Inflammatory macrophage (primary cell): ENCODE measurements around the gene ROBO1.

Experiments
- DNase-seq, 2 donors: peaks; one replicate each; pipeline ENCODE4 v3.0.0-alpha.2; 2020 to 2022

Gene ROBO1

DNA sequence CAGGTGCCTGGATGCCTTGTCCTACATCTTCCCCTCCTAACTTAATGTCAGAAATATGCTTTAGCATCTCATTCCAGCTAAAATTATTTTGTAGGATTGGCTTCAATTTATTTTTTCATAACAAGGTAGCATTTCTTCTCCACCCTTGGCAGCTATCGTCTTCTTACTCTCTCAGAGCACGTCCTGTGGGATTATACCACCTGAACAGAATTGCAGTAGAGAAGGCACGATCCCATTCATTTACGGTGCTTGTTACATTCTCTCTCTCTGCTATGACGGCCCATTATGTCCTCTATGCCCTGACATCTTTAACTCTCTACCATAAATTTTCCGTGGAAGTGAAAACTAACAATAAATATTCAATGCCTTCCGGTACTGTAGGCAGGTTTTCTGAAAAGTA is 103.3 kb downstream of the ROBO1 start:
- DNase-seq = no peak

DNA sequence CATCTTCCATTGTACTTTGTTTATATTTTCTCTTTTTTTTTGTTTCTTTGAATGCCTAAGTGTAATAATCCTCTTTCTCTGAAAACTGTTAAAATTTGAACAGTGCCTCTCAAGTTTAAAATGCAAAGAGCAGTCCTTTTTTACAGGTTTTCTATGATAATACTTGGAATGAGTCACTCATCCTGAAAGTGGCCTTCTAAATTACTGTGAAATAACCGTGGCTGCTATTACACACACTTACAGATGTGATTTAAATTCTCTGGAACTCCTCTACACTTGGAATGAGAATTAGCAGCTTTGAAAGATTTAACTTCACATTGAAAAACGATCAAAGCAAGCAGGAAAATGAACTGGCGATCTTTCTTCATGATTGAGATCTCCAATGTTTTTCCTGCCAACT is 105.9 kb downstream of the ROBO1 start:
- DNase-seq = no peak

DNA sequence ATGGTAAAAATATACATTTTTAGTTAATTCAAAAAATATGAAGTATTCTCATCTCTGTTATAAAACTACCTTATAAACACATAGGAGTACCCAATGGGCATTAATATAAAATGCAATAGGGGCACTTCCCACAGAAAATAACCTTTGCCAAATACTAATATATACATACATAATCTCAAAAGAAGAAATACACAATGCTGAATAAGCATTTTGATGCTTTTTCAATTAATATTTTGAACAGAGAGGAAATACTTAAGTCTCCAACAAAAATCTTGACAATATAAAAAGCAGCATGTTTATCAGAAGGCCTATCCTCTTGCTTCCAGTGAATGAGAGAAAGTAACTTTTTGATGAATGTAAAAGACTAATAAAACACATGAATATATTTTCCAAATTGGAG is 110.7 kb downstream of the ROBO1 start:
- DNase-seq = no peak

DNA sequence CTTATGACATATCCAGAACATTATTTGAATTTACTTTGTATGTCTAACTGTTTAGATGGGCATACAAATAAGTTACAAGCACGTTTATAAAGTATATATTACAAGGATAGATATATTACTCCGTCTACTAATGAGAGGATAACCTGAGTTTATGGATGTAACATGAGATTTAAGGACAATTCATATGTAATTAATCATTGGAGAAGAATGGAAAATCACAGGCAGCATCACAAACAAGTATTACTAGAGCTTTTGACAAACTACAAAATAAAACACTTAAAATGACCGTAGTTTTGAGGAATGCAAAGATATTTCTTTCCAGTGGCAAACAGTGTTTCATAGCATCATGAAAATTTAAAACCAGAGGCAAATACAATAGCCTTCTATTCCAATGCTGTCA is 113.8 kb downstream of the ROBO1 start:
- DNase-seq = no peak

DNA sequence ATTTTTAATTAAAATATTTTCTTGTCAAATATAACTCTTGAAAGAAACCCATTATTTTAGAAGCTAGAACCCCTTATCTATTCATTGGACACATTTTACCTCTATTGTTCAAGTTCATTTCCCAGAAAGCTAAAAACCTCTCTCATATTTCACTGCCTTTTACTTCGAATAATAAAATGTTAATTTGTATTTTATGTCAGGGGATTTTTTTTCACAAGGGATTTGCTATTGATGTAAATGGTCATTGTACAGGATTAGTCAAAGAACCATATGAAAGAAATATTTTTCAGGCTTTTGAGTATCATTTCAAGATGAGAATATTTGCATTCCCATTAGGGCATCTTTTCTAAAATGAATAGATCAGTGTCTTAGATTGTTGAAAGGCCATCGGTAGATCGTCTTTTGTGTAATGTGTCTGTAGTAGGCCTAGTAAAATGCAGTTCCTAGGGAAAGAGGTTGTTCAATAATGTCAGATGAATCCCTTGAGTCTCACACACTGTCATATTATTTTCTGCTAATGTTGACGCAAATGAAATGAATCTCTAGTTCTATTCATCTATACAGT is 114.5 kb downstream of the ROBO1 start:
- DNase-seq = no peak

DNA sequence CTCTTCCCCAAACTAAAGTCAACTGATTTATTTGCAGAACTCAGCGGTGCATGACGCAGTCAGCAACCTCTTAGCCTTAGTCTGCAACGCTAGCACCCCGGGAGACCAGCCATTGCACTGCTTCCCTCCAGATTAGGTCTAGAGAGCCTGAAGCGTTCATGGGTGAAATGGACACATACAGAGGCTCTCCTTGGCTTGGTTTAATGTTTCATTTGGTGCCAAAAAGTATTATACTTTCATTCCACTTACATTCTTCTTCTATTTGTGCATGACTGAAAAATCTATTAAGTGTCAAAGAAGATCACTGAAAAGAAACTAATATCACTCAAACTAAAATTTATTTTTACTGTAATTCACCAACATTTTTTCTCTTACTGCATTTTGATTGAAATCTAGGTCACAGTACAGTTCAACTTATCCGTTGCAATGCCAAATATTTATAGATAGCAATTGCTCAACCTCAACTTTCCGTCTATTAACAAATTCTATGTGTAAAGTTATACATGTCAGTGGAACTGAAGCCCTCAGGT is 116.2 kb downstream of the ROBO1 start:
- no peak for DNase-seq

DNA sequence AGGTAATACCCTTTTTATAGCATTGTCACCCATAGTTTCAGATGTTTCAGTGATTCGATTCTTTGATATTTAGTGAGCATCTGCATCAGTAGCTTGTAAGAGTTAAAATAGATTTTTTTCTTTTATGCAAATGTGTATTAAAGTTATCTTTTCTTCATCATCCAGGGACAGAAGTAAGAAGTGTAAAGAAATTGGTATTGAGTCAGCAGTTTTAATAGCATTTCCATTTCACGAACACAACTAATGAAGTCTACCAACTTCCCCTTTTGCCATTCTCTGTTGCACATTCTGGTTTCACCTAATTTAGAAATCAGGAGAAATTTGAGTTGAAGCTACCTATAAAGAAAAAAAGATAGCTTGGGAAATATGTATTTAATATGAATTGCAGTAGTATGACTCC is 127.9 kb downstream of the ROBO1 start:
- no peak for DNase-seq

DNA sequence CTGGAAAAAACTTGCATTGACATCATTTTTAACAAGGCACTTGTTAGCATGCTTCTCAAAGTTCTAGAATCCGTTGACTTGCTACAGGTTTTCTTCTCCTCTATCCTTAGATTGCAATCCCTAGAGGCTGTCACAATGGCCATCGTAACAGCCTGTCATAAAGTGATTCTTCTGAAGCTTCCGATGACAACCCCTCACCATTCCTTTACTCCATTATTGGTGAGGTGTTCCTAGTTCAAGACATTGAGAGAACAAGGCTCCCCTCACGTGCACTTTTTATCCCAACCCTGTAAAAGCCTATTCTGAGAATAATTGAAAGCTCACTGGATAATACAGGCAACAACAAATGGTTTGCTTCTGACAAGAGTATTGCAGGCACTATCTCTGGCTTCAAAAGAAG is 131.4 kb downstream of the ROBO1 start:
- DNase-seq = no peak

DNA sequence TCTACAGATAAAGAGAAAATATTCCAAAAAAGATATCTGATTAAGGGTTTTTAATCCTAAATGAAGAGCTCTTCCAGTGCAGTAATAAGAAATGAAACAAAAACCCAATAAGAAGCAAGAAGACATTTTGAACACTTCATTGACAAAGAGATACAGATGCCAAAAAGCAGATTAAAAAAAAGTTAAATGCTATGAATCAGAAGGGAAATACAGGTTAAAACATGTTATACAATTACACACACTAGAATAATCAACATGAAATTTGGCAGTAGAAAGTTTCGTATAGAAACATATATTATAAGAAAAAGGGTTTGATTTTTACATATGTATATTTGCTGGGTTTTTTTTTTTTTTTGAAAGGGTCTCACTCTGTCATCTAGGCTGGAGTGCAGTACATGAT is 135.0 kb downstream of the ROBO1 start:
- DNase-seq = no peak

DNA sequence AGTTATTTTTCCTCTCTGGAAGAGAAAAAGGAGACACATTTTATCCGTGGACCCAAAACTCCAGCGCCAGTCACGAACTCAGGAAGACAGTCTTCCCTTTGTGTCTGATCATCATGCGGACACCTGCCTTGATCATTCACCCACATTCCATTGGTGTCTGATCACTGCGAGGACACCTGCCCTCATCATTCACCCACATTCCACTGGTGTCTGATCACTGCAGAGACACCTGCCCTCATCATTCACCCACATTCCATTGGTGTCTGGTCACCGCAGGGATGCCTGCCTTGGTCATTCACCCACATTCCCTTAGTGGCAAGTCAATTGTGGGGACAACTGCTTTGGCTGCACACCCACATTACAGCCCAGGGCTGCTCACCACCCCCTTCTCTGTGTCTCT is 148.9 kb downstream of the ROBO1 start:
- DNase-seq = no peak

DNA sequence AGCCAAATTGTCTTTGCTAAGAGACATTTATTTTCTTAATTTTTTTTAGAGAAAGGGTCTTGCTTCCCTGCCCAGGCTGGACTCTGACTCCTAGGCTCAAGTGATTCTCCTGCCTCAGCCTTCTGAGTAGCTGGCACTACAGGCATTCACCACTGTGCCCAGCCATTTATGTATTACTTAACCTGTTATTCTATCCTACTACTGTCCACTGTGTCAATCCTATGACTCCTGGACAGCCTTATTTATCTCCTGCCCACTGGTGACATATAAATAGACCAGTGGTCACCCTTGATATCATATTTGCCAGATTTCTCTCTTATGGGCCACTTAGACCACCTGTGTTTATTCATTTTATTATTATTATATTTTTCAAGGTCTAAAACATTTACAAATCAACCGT is 161.4 kb downstream of the ROBO1 start:
- DNase-seq = no peak

DNA sequence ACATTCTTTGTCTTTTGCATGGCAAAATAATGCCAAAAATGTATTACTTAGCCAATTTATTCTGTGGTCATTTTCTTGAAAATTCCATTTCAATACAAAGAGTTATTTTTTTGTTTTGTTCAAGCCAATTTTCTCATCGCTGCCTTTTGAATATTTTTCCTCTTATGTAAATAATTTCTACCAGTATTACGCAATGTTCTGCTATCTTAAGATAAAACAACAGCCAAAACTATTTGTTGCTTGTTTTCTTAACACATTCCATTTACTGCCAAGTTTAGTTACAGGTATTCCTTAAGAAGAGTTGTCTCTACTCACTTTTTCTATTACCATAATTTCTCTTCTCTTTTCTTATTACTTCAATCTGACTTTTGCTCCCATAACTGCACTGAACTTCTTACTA is 163.1 kb downstream of the ROBO1 start:
- no peak for DNase-seq

DNA sequence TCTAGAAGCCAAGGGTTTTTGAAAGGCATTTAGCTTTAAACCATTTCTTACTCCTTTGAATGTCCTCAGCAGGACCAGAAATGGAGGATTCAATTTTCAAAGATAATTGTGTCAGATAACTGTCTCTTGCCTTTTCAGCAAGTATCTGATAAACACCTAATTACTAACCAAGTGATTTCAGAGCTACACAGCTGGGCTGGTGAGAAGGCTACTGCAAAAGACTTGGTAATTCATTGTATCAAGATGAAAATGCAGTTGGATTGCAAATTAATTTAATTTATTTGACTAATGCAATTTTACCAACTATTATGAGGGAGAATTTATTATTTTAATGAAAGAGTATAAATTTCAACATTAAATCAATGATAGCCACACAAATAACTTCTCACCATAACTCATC is 165.4 kb downstream of the ROBO1 start:
- DNase-seq = no peak

DNA sequence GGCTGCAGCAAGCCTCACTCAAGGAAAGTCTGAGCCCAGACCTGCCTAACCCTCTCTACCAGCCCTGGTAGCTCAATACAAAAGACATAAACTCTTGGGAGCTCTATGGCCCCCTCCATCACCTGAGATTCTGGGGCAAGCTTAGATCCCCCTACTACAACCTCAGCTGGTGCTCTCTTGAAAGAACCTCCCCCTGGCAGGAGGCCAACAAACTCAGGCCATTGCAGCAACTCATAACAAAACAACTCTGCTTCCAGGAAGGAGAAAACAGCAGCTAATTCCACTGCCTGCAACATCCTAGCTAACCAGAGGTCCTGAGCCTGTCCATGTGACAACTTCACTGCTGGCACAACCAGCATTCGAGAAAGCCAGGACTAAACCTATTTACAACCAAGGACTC is 169.2 kb downstream of the ROBO1 start:
- DNase-seq = no peak

DNA sequence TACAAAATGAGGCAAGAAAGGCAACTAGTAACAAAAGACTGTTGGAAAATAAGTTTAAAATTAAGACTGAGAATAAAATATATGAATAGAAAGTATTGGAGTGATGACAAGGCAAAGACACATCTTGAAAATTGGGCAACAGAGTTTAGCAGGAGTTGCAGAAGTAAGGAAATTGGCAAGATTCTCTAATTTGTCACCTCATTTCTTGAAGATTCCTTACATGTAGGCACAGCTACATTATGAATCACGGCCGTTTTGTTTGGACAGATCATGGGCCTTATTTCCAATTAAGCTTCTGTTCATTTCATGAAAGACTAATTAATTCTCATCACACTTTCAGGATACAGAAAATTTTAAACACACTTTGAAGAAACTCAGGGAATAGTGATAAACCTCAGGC is 170.1 kb downstream of the ROBO1 start:
- no peak for DNase-seq

DNA sequence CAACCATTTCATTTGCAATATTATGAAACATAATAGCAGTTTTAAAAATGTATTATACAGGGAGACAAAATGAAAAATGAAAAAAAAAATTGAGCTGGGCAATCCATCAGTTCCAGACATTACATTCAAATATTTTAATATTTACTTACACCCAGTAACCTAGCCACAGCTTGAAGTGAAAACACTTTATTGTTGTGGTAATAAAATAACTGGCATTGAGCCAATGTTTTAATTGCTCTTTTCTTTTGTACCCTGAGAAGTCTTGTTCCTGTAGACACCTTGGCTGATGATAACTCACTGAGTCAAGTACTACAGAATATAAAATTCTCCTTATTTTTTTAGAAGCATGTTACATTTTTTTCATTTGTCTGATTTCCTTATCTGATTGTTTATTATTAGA is 180.6 kb downstream of the ROBO1 start:
- no peak for DNase-seq

DNA sequence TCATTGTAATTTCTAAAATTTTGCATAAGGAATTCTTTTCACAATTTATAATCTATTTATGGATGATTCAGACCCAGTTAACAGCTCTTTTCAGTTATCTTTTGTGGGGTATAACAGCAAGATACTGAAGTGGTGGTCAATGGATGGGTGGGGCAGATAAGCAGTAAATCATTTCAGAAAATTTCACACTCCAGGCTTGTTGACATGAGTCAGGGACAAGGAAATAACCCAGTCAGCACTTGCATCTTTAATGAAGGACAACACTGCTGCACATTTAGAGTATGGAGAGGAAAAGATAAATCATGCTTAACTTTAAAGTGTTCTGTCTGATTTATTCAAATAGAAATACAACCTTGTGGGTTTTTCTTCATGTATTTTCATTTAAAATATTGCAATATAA is 181.6 kb downstream of the ROBO1 start:
- DNase-seq = no peak

DNA sequence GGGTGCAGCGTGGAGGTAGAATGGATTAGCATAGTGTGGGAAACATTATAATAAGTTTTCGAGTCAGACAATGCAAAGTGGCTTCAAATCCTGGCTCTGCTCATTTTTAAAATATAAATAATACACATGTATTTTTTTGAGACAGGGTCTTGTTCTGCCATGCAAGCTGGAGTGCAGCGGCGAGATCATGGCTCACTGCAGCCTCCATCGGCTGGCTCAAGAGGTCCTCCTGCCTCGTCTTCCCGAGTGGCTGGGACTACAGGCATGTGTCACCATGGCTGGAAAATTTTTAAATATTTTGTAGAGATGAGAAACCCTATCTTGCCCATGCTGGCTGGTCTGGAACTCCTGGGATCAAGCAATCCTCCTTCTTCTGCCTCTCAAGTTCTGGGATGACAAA is 194.9 kb downstream of the ROBO1 start:
- no peak for DNase-seq

DNA sequence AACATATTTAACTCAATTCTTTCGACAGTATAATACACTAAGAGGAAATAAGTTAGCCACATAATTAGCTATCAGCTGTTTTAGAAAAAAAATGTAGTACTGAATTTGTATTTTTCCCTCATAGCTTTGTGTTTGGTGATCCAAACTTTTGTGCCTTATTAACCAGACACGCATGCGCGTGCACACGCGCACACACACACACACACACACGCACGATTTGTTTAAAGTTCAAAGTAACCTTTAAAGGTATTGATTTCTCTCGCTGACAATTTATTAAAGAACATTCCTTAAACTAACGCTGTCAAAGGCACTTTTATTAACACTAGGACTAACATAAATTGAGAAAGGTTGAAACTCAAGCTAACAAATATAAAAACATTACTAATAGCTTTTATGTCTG is 198.9 kb downstream of the ROBO1 start:
- DNase-seq = no peak

DNA sequence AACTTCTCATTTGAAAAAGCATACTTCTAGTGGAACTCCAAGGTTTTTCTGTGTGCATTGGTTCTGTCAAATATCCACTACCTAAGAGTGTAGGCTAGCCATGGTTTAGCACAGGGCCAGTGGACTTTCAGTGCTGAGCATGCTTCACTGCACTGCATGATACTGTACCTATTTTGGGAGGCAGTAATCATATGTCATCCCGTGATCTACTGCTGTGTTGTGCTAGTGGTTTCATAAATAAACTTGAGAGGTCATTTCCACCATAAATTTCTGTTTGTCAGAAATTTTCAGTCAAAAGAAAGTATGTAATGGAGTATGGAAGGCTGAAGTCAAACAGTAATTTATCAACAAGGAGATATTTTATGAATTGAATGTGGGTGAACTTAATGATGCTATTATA is 203.6 kb downstream of the ROBO1 start:
- DNase-seq = no peak

DNA sequence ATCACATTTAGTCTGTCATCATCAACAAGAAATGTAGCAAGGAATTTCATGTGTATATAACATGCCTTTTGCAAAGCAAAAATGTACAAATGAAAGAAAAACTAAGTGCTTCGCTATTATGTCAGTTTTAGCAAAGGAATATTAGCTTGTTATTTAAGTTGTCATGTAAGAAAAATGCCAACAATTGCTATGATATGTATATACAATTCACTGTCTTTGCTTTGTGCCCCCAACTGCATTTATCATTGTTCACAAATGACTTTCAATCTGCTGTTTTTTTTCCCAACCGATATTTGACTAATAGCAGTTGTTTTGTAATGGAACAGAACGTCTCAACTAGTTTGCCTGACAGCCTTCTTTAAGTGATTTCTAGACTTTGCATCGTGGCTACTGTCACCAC is 207.1 kb downstream of the ROBO1 start:
- DNase-seq = no peak

DNA sequence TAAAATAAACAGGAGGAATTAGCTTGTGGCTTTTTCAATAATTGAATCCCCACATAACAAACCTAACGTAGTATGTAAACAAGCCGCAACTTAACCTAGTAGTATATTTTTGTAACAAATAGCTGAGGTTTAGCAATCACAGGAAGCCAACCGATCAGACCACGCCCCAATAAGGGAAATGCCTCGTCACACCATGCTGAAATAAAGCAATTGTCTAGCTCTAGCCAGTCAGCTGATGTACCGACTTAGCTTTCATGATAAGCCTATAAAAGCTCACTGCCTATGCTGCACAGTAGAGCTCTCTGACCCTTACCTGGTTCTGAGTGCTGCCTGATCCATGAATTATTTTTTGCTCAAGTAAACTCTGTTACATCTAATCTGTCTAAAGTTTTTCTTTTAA is 208.9 kb downstream of the ROBO1 start:
- no peak for DNase-seq

DNA sequence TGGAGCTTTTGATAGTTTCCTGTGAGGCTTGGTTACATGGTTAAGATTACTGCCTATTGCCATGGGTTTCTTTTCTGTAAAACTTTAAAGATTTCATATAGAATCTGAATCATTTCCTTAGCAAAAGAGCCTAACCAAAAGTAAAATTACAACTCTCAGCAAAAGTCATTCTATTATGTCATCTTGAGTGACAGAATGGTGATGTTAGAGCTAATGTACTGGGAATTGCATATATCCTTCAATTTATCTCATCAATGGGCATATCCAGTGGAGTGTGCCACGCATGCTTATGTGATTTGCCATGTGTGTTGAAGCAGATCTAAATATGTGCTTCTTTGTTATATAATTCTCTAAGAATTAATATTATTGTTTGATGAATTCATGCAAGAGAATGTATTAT is 212.1 kb downstream of the ROBO1 start:
- no peak for DNase-seq

DNA sequence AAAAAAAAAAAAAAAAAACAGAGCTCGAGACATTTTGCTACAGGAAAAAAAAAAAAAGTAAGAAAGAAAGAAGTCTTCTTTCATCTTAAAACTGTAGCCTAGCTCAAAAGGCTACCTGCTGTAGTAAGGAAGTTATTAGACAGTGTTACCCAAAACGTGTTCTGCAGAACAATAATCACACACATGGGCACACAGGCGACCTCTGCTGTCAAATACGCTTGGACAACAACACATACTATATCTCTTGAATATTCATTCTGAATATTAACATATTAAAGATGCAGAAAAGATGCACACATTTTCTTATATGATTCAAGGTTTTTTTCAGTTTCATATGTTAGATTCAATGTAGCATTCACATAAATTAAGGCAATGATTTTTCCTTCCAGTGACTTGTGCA is 215.8 kb downstream of the ROBO1 start:
- DNase-seq = no peak

DNA sequence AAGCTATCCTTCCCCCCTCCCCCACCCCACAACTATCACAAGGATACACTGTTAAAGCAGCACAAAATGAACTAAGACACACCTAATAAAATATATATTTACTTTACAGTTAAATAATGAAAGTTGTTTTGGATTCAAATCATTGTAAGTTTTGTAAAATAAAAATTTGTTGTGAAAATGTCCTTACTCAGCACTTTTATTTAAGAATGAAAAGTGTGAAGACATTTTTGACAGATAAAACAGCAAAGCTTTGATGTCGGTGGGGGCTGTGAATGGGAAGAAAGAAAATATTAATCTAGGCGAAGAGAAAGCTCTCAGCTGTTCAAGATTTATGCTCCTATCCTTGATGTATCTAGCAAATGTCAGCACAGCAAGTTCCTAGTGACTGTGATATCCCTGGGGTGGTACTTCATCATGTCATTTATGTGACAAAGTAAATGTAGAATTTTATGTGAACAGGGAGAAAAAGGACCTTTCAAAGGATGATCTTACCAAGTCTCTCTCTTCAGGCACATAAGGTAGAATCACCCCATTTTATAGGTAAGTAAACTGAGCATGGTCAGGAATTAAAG is 216.4 kb downstream of the ROBO1 start:
- DNase-seq = no peak
